Measurements from ENCODE around the gene MARCO.

Gene MARCO

GRCh38 chr2:118932949-118933348, 9.0 kb upstream of the MARCO start:
- no peak for ATAC-seq
- TF ChIP-seq ISL1 (CRISPR knock-in tag; IDR thresholded peaks at IDR 0.05) (no peak), ARNTL (CRISPR knock-in tag; IDR thresholded peaks at IDR 0.05; ENCODE audit: borderline replicate concordance, low read depth) (no peak), ZNF8 (CRISPR knock-in tag; IDR thresholded peaks at IDR 0.05) (no peak), CSDC2 (CRISPR knock-in tag; IDR thresholded peaks at IDR 0.05) (no peak), OSR1 (CRISPR knock-in tag; IDR thresholded peaks at IDR 0.05) (no peak), ZNF565 (CRISPR knock-in tag; conservative IDR thresholded peaks at IDR 0.05; ENCODE audit: low read depth) (no peak), BACH2 (CRISPR knock-in tag; IDR thresholded peaks at IDR 0.05; ENCODE audit: borderline replicate concordance) (no peak), ESRRG (CRISPR knock-in tag; IDR thresholded peaks at IDR 0.05) (no peak), RARB (CRISPR knock-in tag; IDR thresholded peaks at IDR 0.05) (no peak), ZFP3 (CRISPR knock-in tag; IDR thresholded peaks at IDR 0.05) (no peak), TOX (CRISPR knock-in tag; IDR thresholded peaks at IDR 0.05; ENCODE audit: borderline replicate concordance) (no peak), GLIS3 (CRISPR knock-in tag; IDR thresholded peaks at IDR 0.05) (no peak), ZFP30 (CRISPR knock-in tag; IDR thresholded peaks at IDR 0.05) (no peak)
- TF ChIP-seq, protein P1, sequence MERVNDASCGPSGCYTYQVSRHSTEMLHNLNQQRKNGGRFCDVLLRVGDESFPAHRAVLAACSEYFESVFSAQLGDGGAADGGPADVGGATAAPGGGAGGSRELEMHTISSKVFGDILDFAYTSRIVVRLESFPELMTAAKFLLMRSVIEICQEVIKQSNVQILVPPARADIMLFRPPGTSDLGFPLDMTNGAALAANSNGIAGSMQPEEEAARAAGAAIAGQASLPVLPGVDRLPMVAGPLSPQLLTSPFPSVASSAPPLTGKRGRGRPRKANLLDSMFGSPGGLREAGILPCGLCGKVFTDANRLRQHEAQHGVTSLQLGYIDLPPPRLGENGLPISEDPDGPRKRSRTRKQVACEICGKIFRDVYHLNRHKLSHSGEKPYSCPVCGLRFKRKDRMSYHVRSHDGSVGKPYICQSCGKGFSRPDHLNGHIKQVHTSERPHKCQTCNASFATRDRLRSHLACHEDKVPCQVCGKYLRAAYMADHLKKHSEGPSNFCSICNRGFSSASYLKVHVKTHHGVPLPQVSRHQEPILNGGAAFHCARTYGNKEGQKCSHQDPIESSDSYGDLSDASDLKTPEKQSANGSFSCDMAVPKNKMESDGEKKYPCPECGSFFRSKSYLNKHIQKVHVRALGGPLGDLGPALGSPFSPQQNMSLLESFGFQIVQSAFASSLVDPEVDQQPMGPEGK (CRISPR knock-in tag; IDR thresholded peaks at IDR 0.05; ENCODE audit: borderline replicate concordance), result no peak
- TF ChIP-seq, protein P2, sequence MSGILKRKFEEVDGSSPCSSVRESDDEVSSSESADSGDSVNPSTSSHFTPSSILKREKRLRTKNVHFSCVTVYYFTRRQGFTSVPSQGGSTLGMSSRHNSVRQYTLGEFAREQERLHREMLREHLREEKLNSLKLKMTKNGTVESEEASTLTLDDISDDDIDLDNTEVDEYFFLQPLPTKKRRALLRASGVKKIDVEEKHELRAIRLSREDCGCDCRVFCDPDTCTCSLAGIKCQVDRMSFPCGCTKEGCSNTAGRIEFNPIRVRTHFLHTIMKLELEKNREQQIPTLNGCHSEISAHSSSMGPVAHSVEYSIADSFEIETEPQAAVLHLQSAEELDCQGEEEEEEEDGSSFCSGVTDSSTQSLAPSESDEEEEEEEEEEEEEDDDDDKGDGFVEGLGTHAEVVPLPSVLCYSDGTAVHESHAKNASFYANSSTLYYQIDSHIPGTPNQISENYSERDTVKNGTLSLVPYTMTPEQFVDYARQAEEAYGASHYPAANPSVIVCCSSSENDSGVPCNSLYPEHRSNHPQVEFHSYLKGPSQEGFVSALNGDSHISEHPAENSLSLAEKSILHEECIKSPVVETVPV (CRISPR knock-in tag; IDR thresholded peaks at IDR 0.05), result no peak

- ATAC-seq, result no peak
- TF ChIP-seq RARB (CRISPR knock-in tag; IDR thresholded peaks at IDR 0.05) (no peak), ZC3H10 (CRISPR knock-in tag; IDR thresholded peaks at IDR 0.05) (no peak), TOX (CRISPR knock-in tag; IDR thresholded peaks at IDR 0.05; ENCODE audit: borderline replicate concordance) (no peak), ESRRG (CRISPR knock-in tag; IDR thresholded peaks at IDR 0.05) (no peak), OSR1 (CRISPR knock-in tag; IDR thresholded peaks at IDR 0.05) (no peak), ZFP30 (CRISPR knock-in tag; IDR thresholded peaks at IDR 0.05) (no peak), ISL1 (CRISPR knock-in tag; IDR thresholded peaks at IDR 0.05) (no peak), TCF4 (CRISPR knock-in tag; IDR thresholded peaks at IDR 0.05; ENCODE audit: borderline replicate concordance) (no peak), GLIS3 (CRISPR knock-in tag; IDR thresholded peaks at IDR 0.05) (no peak), CSDC2 (CRISPR knock-in tag; IDR thresholded peaks at IDR 0.05) (no peak), ZNF565 (CRISPR knock-in tag; conservative IDR thresholded peaks at IDR 0.05; ENCODE audit: low read depth) (no peak), PPARA (CRISPR knock-in tag; IDR thresholded peaks at IDR 0.05; ENCODE audit: borderline replicate concordance) (no peak), SNAI2 (CRISPR knock-in tag; IDR thresholded peaks at IDR 0.05) (no peak)
- TF ChIP-seq, protein P3, sequence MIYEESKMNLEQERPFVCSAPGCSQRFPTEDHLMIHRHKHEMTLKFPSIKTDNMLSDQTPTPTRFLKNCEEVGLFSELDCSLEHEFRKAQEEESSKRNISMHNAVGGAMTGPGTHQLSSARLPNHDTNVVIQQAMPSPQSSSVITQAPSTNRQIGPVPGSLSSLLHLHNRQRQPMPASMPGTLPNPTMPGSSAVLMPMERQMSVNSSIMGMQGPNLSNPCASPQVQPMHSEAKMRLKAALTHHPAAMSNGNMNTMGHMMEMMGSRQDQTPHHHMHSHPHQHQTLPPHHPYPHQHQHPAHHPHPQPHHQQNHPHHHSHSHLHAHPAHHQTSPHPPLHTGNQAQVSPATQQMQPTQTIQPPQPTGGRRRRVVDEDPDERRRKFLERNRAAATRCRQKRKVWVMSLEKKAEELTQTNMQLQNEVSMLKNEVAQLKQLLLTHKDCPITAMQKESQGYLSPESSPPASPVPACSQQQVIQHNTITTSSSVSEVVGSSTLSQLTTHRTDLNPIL (CRISPR knock-in tag; IDR thresholded peaks at IDR 0.05; ENCODE audit: low read depth), result no peak
Observed at GRCh38 chr2:118936306-118936705, 5.7 kb upstream of the MARCO start.

GRCh38 chr2:118936936-118937335, 5.1 kb upstream of the MARCO start:
- TF ChIP-seq, protein P1 (CRISPR knock-in tag; IDR thresholded peaks at IDR 0.05; ENCODE audit: borderline replicate concordance), result no peak
- no peak for TF ChIP-seq BACH2 (CRISPR knock-in tag; IDR thresholded peaks at IDR 0.05; ENCODE audit: borderline replicate concordance)
- no peak for TF ChIP-seq PPARA (CRISPR knock-in tag; IDR thresholded peaks at IDR 0.05; ENCODE audit: borderline replicate concordance)
- no peak for TF ChIP-seq ZFP30 (CRISPR knock-in tag; IDR thresholded peaks at IDR 0.05)
- no peak for TF ChIP-seq TOX (CRISPR knock-in tag; IDR thresholded peaks at IDR 0.05; ENCODE audit: borderline replicate concordance)
- TF ChIP-seq ZNF8 (CRISPR knock-in tag; IDR thresholded peaks at IDR 0.05), result no peak
- no peak for ATAC-seq

DNA sequence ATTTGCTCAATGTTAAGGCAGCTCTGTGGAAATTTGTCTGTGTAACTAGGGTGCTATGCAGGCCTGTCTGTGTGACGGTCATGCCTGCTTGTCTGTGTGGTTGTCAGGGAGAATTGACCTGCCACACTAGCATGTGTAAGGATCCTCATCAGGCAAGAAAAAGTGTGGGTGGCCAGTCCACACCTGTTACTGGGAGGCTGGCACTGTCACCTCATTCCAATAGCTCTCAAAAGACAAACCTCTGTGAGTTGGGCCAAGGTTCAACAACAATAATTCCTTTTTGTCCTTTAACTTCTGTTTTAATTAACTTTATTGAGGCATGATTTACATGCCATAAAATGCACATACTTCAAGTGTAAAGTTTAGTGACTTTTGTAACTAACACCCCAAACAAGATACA, 4.2 kb upstream of the MARCO start:
- TF ChIP-seq ZFP30 (CRISPR knock-in tag; IDR thresholded peaks at IDR 0.05) (no peak), TOX (CRISPR knock-in tag; IDR thresholded peaks at IDR 0.05; ENCODE audit: borderline replicate concordance) (no peak), ZC3H10 (CRISPR knock-in tag; IDR thresholded peaks at IDR 0.05) (no peak), PPARA (CRISPR knock-in tag; IDR thresholded peaks at IDR 0.05; ENCODE audit: borderline replicate concordance) (no peak), ARNTL (CRISPR knock-in tag; IDR thresholded peaks at IDR 0.05; ENCODE audit: borderline replicate concordance, low read depth) (no peak), ESRRG (CRISPR knock-in tag; IDR thresholded peaks at IDR 0.05) (no peak)
- TF ChIP-seq, protein P3 (CRISPR knock-in tag; IDR thresholded peaks at IDR 0.05; ENCODE audit: low read depth), result no peak
- no peak for ATAC-seq

Measured in SK-N-SH treated with all-trans-retinoic acid at 6 μM for 48 hours (cell line).